ENCODE data around the gene KLHDC7B.

DNA sequence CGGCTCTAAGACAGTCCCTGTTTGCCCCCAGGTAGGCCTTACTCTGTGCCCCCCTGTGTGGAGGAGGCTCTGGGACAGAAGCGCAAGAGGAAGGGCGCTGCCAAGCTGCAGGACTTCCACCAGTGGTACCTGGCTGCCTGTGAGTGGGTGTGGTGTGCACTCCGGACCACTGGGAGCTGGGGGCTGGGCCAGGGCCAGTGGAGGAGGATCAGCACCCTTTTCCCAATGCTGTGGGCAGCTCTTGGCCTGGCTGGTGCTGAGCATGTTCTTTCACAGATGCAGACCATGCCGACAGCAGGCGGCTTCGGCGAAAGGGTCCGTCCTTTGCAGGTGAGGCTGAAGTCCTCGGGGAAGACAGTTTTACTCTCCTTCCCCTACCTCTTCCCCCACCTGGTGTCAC is 24.0 kb upstream of the KLHDC7B start:
- no peak for TF ChIP-seq SUZ12 (IDR thresholded peaks at IDR 0.05; ENCODE audit: unreplicated experiment)
- TF ChIP-seq GATAD2B (conservative IDR thresholded peaks at IDR 0.05; ENCODE audit: low read depth): no peak
- TF ChIP-seq POLR2A (IDR thresholded peaks at IDR 0.05; ENCODE audit: low read depth, low read length): no peak
- no peak for TF ChIP-seq CTCF (IDR thresholded peaks at IDR 0.05 in 2 of 3, conservative IDR thresholded peaks at IDR 0.05 in 1 of 3; ENCODE audit: control insufficient read depth in 2 of 3, extremely low read depth in 1 of 3, insufficient read depth in 1 of 3, low read depth in 3 of 3, low read length in 3 of 3)
- TF ChIP-seq TAF1 (IDR thresholded peaks at IDR 0.05; ENCODE audit: borderline replicate concordance, low read depth, low read length): no peak
- no peak for TF ChIP-seq GABPA (IDR thresholded peaks at IDR 0.05; ENCODE audit: low read depth)
- no peak for TF ChIP-seq EGR1 (IDR thresholded peaks at IDR 0.05; ENCODE audit: borderline replicate concordance in 1 of 2, low read depth in 2 of 2, low read length in 2 of 2)
- TF ChIP-seq TCF7 (IDR thresholded peaks at IDR 0.05; ENCODE audit: borderline replicate concordance): no peak
- no peak for TF ChIP-seq EP300 (IDR thresholded peaks at IDR 0.05; ENCODE audit: borderline replicate concordance in 1 of 2, control insufficient read depth in 1 of 2, low read depth in 2 of 2, low read length in 2 of 2)
- TF ChIP-seq POLR2AphosphoS5 (IDR thresholded peaks at IDR 0.05; ENCODE audit: low read length): no peak
- TF ChIP-seq, protein P1, sequence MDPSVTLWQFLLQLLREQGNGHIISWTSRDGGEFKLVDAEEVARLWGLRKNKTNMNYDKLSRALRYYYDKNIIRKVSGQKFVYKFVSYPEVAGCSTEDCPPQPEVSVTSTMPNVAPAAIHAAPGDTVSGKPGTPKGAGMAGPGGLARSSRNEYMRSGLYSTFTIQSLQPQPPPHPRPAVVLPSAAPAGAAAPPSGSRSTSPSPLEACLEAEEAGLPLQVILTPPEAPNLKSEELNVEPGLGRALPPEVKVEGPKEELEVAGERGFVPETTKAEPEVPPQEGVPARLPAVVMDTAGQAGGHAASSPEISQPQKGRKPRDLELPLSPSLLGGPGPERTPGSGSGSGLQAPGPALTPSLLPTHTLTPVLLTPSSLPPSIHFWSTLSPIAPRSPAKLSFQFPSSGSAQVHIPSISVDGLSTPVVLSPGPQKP (IDR thresholded peaks at IDR 0.05; ENCODE audit: low read depth, low read length): no peak
- TF ChIP-seq YY1 (IDR thresholded peaks at IDR 0.05; ENCODE audit: low read depth, low read length): no peak
- TF ChIP-seq POLR2AphosphoS2 (IDR thresholded peaks at IDR 0.05; ENCODE audit: low read depth, low read length): no peak
- TF ChIP-seq KDM1A (IDR thresholded peaks at IDR 0.05; ENCODE audit: borderline replicate concordance): no peak

All from GM12878 (cell line).